ENCODE measurements around the gene AOPEP.

AOPEP gene

GRCh38 chr9:94993821-94994165, 267.3 kb downstream of the AOPEP start:
- DNase-seq (ENCODE audit: low read depth) = no peak

GRCh38 chr9:94995048-94995693, 268.7 kb downstream of the AOPEP start:
- no peak for DNase-seq (ENCODE audit: low read depth)

GRCh38 chr9:94996641-94997040, 270.1 kb downstream of the AOPEP start:
- DNase-seq (ENCODE audit: low read depth) = no peak

- no peak for DNase-seq (ENCODE audit: low read depth)
Observed at GRCh38 chr9:94997727-94998126, 271.2 kb downstream of the AOPEP start.

GRCh38 chr9:94999832-95000231, 273.3 kb downstream of the AOPEP start:
- DNase-seq (ENCODE audit: low read depth) = no peak

GRCh38 chr9:95000821-95001220, 274.3 kb downstream of the AOPEP start:
- no peak for DNase-seq (ENCODE audit: low read depth)

- no peak for DNase-seq (ENCODE audit: low read depth)
Observed at GRCh38 chr9:95001720-95002119, 275.2 kb downstream of the AOPEP start.

- no peak for DNase-seq (ENCODE audit: low read depth)
Observed at GRCh38 chr9:95003689-95004410, 277.4 kb downstream of the AOPEP start.

- DNase-seq (ENCODE audit: low read depth) = no peak
Observed at GRCh38 chr9:95004411-95005277, 278.1 kb downstream of the AOPEP start.

GRCh38 chr9:95005278-95006143, 279.0 kb downstream of the AOPEP start:
- no peak for DNase-seq (ENCODE audit: low read depth)

GRCh38 chr9:95007226-95007869, 280.8 kb downstream of the AOPEP start:
- no peak for DNase-seq (ENCODE audit: low read depth)

GRCh38 chr9:95008151-95008771, 281.8 kb downstream of the AOPEP start:
- no peak for DNase-seq (ENCODE audit: low read depth)

GRCh38 chr9:95009459-95009858, 283.0 kb downstream of the AOPEP start:
- DNase-seq (ENCODE audit: low read depth) = no peak

GRCh38 chr9:95010431-95010838, 283.9 kb downstream of the AOPEP start:
- DNase-seq (ENCODE audit: low read depth) = no peak

- no peak for DNase-seq (ENCODE audit: low read depth)
Observed at GRCh38 chr9:95012035-95012708, 285.7 kb downstream of the AOPEP start.

GRCh38 chr9:95012902-95013301, 286.4 kb downstream of the AOPEP start:
- no peak for DNase-seq (ENCODE audit: low read depth)

- no peak for DNase-seq (ENCODE audit: low read depth)
Observed at GRCh38 chr9:95014917-95015316, 288.4 kb downstream of the AOPEP start.

- DNase-seq (ENCODE audit: low read depth) = no peak
Observed at GRCh38 chr9:95015569-95015968, 289.1 kb downstream of the AOPEP start.

- DNase-seq (ENCODE audit: low read depth) = no peak
Observed at GRCh38 chr9:95017062-95017461, 290.6 kb downstream of the AOPEP start.

- no peak for DNase-seq (ENCODE audit: low read depth)
Observed at GRCh38 chr9:95017661-95018060, 291.2 kb downstream of the AOPEP start.
